Fibroblast of lung (primary cell): ENCODE measurements around the gene MCRIP1. TPM values are rescaled to one million over a fixed set of nuclear protein-coding genes. Genes with fewer than 3 reads are reported as not detected.

ENCODE experiments used
- DNase-seq, 2 donors: peaks; one replicate each; pipeline versions ENCODE4 v3.0.0 to v3.0.0-alpha.2; 2010; ENCODE audit warnings: low read depth in 2 of 2
- H2AFZ ChIP-seq: 2 replicates; pipeline ENCODE4 v1.5.1; 2012; ENCODE audit warnings: low read length, control low read depth, inconsistent platforms
- H3K27ac ChIP-seq: 2 replicates; pipeline ENCODE4 v1.5.1; 2011; ENCODE audit warnings: low read length, control low read depth; ENCODE audit not compliant: insufficient read depth
- H3K27me3 ChIP-seq: 2 replicates; pipeline ENCODE4 v1.5.1; 2011; ENCODE audit warnings: mild to moderate bottlenecking, low read length; ENCODE audit not compliant: control insufficient read depth, insufficient read depth
- H3K36me3 ChIP-seq: 2 replicates; pipeline ENCODE4 v1.5.1; 2011; ENCODE audit warnings: low read length; ENCODE audit not compliant: control insufficient read depth, insufficient read depth
- H3K4me1 ChIP-seq: 2 replicates; pipeline ENCODE4 v1.5.1; 2011; ENCODE audit warnings: low read length; ENCODE audit not compliant: control insufficient read depth, insufficient read depth; ENCODE audit errors: extremely low read depth
- H3K4me2 ChIP-seq: 2 replicates; pipeline ENCODE4 v1.5.1; 2011; ENCODE audit warnings: low read length, control low read depth; ENCODE audit not compliant: insufficient read depth; ENCODE audit errors: extremely low read depth
- H3K4me3 ChIP-seq, 4 experiments: fragments of 200-600 bp in 1 of 4; sonication (generic) in 1 of 4; replicated peaks in 1 of 4; 2 replicates each; pipeline ENCODE4 v1.5.1; 2011 to 2016; ENCODE audit warnings: low read length in 4 of 4, low read depth in 3 of 4, mild to moderate bottlenecking in 3 of 4, control low read depth in 2 of 4, inconsistent platforms in 1 of 4, mixed read lengths in 1 of 4; ENCODE audit not compliant: insufficient read depth in 1 of 4; ENCODE audit errors: control extremely low read depth in 1 of 4
- H3K79me2 ChIP-seq: 2 replicates; pipeline ENCODE4 v1.5.1; 2012; ENCODE audit warnings: mild to moderate bottlenecking, low read length, inconsistent platforms; ENCODE audit not compliant: control insufficient read depth, insufficient read depth
- H3K9ac ChIP-seq: 2 replicates; pipeline ENCODE4 v1.5.1; 2011; ENCODE audit warnings: mild to moderate bottlenecking, low read length, control low read depth; ENCODE audit not compliant: insufficient read depth
- H3K9me3 ChIP-seq: 2 replicates; pipeline ENCODE4 v1.5.1; 2012; ENCODE audit warnings: low read depth, low read length; ENCODE audit not compliant: control insufficient read depth, insufficient read depth
- H4K20me1 ChIP-seq: 2 replicates; pipeline ENCODE4 v1.5.1; 2011; ENCODE audit warnings: low read length; ENCODE audit not compliant: control insufficient read depth, insufficient read depth; ENCODE audit errors: extremely low read depth
- EZH2 ChIP-seq: IDR thresholded peaks from 2 replicates; pipeline ENCODE4 v1.5.1; 2012; ENCODE audit warnings: low read length, control low read depth, mild to moderate bottlenecking; ENCODE audit errors: missing control alignments
- polyA plus RNA-seq, 2 donors: library from polyadenylated mRNA; depleted of rRNA in 1 of 2; stranded (reverse) in 1 of 2; unstranded in 1 of 2; fragments of >200 nt; gene quantifications; 2 replicates each; pipeline ENCODE4 v1.2.1, GENCODE V29; 2011 to 2012; ENCODE audit warnings: missing spikeins in 1 of 2
- total RNA-seq: library from RNA; depleted of rRNA; stranded (reverse); fragments of >200 nt; gene quantifications from 2 replicates; pipeline ENCODE4 v1.2.1, GENCODE V29; 2014
- TF ChIP-seq, protein P1 (sequence below), 2 donors: IDR thresholded peaks in 1 of 2; conservative IDR thresholded peaks in 1 of 2; 1 replicate in 1 of 2; 2 replicates in 1 of 2; pipeline ENCODE4 v1.5.1; 2011 to 2012; ENCODE audit warnings: low read length in 2 of 2, control low read depth in 1 of 2, inconsistent platforms in 1 of 2, low read depth in 1 of 2, mild to moderate bottlenecking in 1 of 2

The MCRIP1 gene
- total and polyA plus RNA-seq, 2 donors (not counting 1 experiment from before 2014, with no cell fraction given): 37.6 to 108 TPM

DNA sequence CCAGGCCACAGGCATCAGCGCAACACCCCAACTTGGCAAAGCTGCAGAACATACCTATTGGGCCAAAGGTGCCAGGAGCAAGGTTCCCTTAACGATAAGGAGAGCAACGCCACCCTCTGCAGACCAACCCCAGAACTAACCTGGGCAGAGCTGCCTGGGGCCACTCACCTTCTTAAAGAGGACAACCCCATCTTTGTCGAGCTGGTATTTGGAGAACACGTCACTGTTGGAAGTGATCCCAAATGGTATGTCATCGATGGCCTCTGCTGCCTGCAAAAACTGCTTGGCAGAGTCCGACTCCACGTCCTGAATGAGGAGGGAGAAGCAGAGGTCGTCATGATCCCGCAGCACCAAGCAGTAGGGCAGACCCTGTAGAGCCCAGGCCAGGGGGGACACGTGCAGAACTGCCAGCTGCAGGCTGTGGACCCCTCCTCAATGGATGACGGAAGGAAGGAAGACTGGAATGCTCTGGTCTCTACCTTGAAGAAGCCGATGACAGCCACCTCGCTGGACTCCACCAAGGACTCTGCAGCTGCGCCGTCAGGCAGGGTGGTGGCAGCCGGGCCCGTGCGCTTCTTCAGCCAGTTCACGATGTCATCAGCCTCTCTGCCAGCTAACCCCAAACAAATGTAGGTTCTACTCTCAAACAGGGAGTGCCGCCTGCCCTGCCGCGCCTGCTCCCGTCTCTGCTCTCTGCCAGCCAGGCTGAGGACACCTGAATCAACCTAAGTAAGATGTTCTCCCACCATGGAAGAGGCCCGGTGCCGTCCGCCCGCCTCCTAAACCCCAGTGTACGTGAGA, 22.1 kb upstream of the MCRIP1 start:
- Histone ChIP-seq H3K27ac (no peak overlapping the region), H3K9ac (no peak overlapping the region), H3K4me1 (peaks cover 18% of the 10 kb centered on the region), H3K9me3 (no peaks in the 10 kb centered on the region), H3K4me3 (no peak overlapping the region), H2AFZ (no peak overlapping the region), H3K36me3 (peaks cover 47% of the 10 kb centered on the region), H3K4me2 (peak overlapping the region; percentile 0), H3K27me3 (no peaks in the 10 kb centered on the region), H3K79me2 (peaks cover 78% of the 10 kb centered on the region), H4K20me1 (no peaks in the 10 kb centered on the region)
- DNase-seq: peak in 1 of 2 donors; percentile 28
- TF ChIP-seq, protein P1, sequence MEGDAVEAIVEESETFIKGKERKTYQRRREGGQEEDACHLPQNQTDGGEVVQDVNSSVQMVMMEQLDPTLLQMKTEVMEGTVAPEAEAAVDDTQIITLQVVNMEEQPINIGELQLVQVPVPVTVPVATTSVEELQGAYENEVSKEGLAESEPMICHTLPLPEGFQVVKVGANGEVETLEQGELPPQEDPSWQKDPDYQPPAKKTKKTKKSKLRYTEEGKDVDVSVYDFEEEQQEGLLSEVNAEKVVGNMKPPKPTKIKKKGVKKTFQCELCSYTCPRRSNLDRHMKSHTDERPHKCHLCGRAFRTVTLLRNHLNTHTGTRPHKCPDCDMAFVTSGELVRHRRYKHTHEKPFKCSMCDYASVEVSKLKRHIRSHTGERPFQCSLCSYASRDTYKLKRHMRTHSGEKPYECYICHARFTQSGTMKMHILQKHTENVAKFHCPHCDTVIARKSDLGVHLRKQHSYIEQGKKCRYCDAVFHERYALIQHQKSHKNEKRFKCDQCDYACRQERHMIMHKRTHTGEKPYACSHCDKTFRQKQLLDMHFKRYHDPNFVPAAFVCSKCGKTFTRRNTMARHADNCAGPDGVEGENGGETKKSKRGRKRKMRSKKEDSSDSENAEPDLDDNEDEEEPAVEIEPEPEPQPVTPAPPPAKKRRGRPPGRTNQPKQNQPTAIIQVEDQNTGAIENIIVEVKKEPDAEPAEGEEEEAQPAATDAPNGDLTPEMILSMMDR (conservative IDR thresholded peaks at IDR 0.05 in 1 of 2, IDR thresholded peaks at IDR 0.05 in 1 of 2; ENCODE audit: low read depth in 1 of 2, low read length in 2 of 2): no peak
- no peak for TF ChIP-seq EZH2

DNA sequence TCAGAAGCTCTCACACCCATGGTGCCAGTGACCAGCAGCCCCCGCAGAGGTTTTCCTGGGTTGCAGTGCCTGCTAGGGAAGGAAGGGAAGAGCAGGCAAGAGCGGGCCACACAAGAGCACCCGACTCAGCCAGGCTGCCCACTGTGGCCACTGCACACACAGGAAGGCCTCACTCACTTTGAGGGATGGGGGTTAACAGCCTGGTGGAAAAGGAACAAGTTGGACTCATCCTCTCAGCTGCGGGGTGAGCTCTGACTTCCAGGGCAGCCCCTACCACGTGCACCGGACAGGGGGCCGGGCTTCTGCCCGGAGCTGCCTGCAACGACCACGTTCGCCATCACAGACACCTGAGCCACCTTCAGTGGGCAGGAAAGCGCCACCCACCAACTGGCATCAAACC, 19.1 kb upstream of the MCRIP1 start:
- H3K9ac ChIP-seq: no peak overlapping the region
- peaks cover 48% of the 10 kb centered on the region for H3K79me2 ChIP-seq
- H3K4me3 ChIP-seq: no peak overlapping the region
- H3K27me3 ChIP-seq: no peaks in the 10 kb centered on the region
- DNase-seq: no peak
- no peaks in the 10 kb centered on the region for H3K9me3 ChIP-seq
- peaks cover 37% of the 10 kb centered on the region for H3K36me3 ChIP-seq
- no peak for TF ChIP-seq EZH2
- TF ChIP-seq, protein P1 (conservative IDR thresholded peaks at IDR 0.05 in 1 of 2, IDR thresholded peaks at IDR 0.05 in 1 of 2; ENCODE audit: low read depth in 1 of 2, low read length in 2 of 2): no peak
- H4K20me1 ChIP-seq: no peaks in the 10 kb centered on the region
- no peak overlapping the region for H2AFZ ChIP-seq
- H3K4me1 ChIP-seq: peaks cover 5% of the 10 kb centered on the region
- no peak overlapping the region for H3K27ac ChIP-seq
- H3K4me2 ChIP-seq: no peak overlapping the region

GRCh38 chr17:81851423-81851822, 18.3 kb upstream of the MCRIP1 start:
- H3K4me1 ChIP-seq: peaks cover 5% of the 10 kb centered on the region
- H3K9ac ChIP-seq: no peak overlapping the region
- H4K20me1 ChIP-seq: no peaks in the 10 kb centered on the region
- no peaks in the 10 kb centered on the region for H3K9me3 ChIP-seq
- no peak for DNase-seq
- H3K27ac ChIP-seq: no peak overlapping the region
- no peak overlapping the region for H2AFZ ChIP-seq
- TF ChIP-seq, protein P1 (conservative IDR thresholded peaks at IDR 0.05 in 1 of 2, IDR thresholded peaks at IDR 0.05 in 1 of 2; ENCODE audit: low read depth in 1 of 2, low read length in 2 of 2): no peak
- no peaks in the 10 kb centered on the region for H3K27me3 ChIP-seq
- H3K4me3 ChIP-seq: no peak overlapping the region
- H3K36me3 ChIP-seq: peaks cover 42% of the 10 kb centered on the region
- H3K4me2 ChIP-seq: no peak overlapping the region
- H3K79me2 ChIP-seq: peaks cover 42% of the 10 kb centered on the region
